HG02938 (cell line): ENCODE measurements around the gene SSH2.
A peak's percentile ranks its signal among the peaks of the same experiment; 100 is the strongest.

ENCODE experiments used
- ATAC-seq: cut with Tn5 transposase; IDR thresholded peaks from one replicate; pipeline ENCODE4 v1.9.1; 2021; ENCODE audit warnings: mild to moderate bottlenecking, moderate library complexity; ENCODE audit not compliant: unreplicated experiment

The SSH2 gene

GRCh38 chr17:29579866-29580771, 349.9 kb downstream of the SSH2 start:
- ATAC-seq = peak; percentile 69

GRCh38 chr17:29578626-29579485, 351.2 kb downstream of the SSH2 start:
- ATAC-seq = no peak

- ATAC-seq = no peak
These were observed 352.4 kb downstream of the SSH2 start for GRCh38 chr17:29577385-29578211.

GRCh38 chr17:29577001-29577370, 353.0 kb downstream of the SSH2 start:
- ATAC-seq = no peak

GRCh38 chr17:29576214-29577000, 353.6 kb downstream of the SSH2 start:
- no peak for ATAC-seq
